LNCAP (cell line): ENCODE measurements around the gene CGNL1.
A peak's percentile ranks its signal among the peaks of the same experiment; 100 is the strongest.

Experiments
- CTCF ChIP-seq: fragments of 450-650 bp; IDR thresholded peaks from 2 replicates; pipeline ENCODE4 v1.5.1; 2017; ENCODE audit warnings: mild to moderate bottlenecking

The CGNL1 gene

GRCh38 chr15:57557267-57557666 is 181.0 kb downstream of the CGNL1 start:
- no peak for TF ChIP-seq CTCF

- TF ChIP-seq CTCF: no peak
Measured at GRCh38 chr15:57557810-57558209, 181.5 kb downstream of the CGNL1 start.

- TF ChIP-seq CTCF: peak; percentile 87
Measured at GRCh38 chr15:57559875-57560274, 183.6 kb downstream of the CGNL1 start.

GRCh38 chr15:57561041-57561711 is 184.9 kb downstream of the CGNL1 start:
- TF ChIP-seq CTCF: peak; percentile 88

- no peak for TF ChIP-seq CTCF
Measured at GRCh38 chr15:57562196-57562769, 186.0 kb downstream of the CGNL1 start.

- TF ChIP-seq CTCF: no peak
Measured at GRCh38 chr15:57563416-57563815, 187.1 kb downstream of the CGNL1 start.

GRCh38 chr15:57565311-57565710 is 189.0 kb downstream of the CGNL1 start:
- no peak for TF ChIP-seq CTCF
